WTC11 (cell line): ENCODE results near the gene AGAP1.

Experiments used
- CREB1 ChIP-seq: sonication (generic); formaldehyde crosslinking; IDR thresholded peaks from 2 replicates; pipeline ENCODE4 v1.8.0; 2023; ENCODE audit warnings: mild to moderate bottlenecking, missing genetic modification reagents
- CREM ChIP-seq: sonication (generic); formaldehyde crosslinking; IDR thresholded peaks from 2 replicates; pipeline ENCODE4 v1.8.1; 2022; ENCODE audit warnings: mild to moderate bottlenecking, missing genetic modification reagents, moderate library complexity
- FOXK1 ChIP-seq: sonication (generic); formaldehyde crosslinking; IDR thresholded peaks from 2 replicates; pipeline ENCODE4 v1.8.0; 2022; ENCODE audit warnings: mild to moderate bottlenecking, moderate library complexity, missing genetic modification reagents
- KAT7 ChIP-seq: sonication (generic); formaldehyde crosslinking; IDR thresholded peaks from 2 replicates; pipeline ENCODE4 v1.8.1; 2023; ENCODE audit warnings: missing genetic modification reagents, mild to moderate bottlenecking, borderline replicate concordance
- NFYB ChIP-seq: sonication (generic); formaldehyde crosslinking; conservative IDR thresholded peaks from 2 replicates; pipeline ENCODE4 v1.8.0; 2022; ENCODE audit warnings: low read depth, missing genetic modification reagents
- NR3C1 ChIP-seq: sonication (generic); formaldehyde crosslinking; conservative IDR thresholded peaks from 2 replicates; pipeline ENCODE4 v1.8.1; 2023; ENCODE audit warnings: low read depth, mild to moderate bottlenecking, missing genetic modification reagents
- ZNF232 ChIP-seq: sonication (generic); formaldehyde crosslinking; IDR thresholded peaks from 2 replicates; pipeline ENCODE4 v1.8.0; 2022; ENCODE audit warnings: mild to moderate bottlenecking, missing genetic modification reagents
- TF ChIP-seq, protein P1 (sequence below): fragments of 200-600 bp; IDR thresholded peaks from 2 replicates; pipeline ENCODE4 v1.8.0; 2022; ENCODE audit warnings: antibody characterized with exemption
- TF ChIP-seq, protein P2 (sequence below): sonication (generic); formaldehyde crosslinking; IDR thresholded peaks from 2 replicates; pipeline ENCODE4 v1.8.1; 2022; ENCODE audit warnings: missing genetic modification reagents, borderline replicate concordance
- TF ChIP-seq, protein P3 (sequence below): sonication (generic); formaldehyde crosslinking; IDR thresholded peaks from 2 replicates; pipeline ENCODE4 v1.8.0; 2022; ENCODE audit warnings: mild to moderate bottlenecking, missing genetic modification reagents
- TF ChIP-seq, protein P4 (sequence below): fragments of 250-450 bp; sonication (Bioruptor Pico); IDR thresholded peaks from 2 replicates; pipeline ENCODE4 v1.9.0; 2021; ENCODE audit warnings: mild to moderate bottlenecking, borderline replicate concordance
- TF ChIP-seq, protein P5 (sequence below): sonication (generic); formaldehyde crosslinking; IDR thresholded peaks from 2 replicates; pipeline ENCODE4 v1.8.1; 2023; ENCODE audit warnings: mild to moderate bottlenecking, moderate library complexity, missing genetic modification reagents

DNA sequence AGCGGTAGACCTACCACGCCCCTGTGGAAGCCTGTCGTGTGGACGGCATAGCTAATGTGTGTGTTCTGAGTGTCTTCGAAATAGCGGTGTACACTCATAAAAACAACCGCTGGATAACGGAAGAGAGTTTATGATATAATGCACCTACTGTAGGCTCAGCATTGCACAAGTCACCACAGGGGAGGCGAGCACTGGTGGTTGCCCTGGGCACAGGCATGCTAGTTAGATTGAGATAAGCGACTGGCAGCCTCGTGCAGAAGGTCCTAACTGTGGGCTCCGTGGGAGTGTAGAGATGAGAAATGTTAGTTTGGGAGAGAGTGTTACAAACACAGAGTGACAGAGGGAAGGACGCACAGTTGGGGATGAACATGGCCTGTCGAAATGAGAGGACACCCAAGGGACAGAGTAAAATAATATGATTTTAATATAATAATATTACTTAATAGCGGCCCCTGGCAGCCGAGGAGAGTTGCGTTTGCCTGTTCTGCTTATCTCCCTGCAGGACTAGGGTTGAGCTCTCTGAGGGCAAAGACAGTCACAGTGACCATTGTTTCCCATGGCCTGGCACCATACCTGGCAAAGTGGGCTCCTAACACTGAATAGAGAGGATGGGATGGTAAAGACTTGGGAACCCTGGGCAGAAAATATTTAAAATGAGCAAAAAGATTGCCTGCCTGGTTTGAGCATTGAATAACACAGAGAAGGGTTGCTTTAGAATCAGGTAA, 470.2 kb downstream of the AGAP1 start:
- TF ChIP-seq, protein P1, sequence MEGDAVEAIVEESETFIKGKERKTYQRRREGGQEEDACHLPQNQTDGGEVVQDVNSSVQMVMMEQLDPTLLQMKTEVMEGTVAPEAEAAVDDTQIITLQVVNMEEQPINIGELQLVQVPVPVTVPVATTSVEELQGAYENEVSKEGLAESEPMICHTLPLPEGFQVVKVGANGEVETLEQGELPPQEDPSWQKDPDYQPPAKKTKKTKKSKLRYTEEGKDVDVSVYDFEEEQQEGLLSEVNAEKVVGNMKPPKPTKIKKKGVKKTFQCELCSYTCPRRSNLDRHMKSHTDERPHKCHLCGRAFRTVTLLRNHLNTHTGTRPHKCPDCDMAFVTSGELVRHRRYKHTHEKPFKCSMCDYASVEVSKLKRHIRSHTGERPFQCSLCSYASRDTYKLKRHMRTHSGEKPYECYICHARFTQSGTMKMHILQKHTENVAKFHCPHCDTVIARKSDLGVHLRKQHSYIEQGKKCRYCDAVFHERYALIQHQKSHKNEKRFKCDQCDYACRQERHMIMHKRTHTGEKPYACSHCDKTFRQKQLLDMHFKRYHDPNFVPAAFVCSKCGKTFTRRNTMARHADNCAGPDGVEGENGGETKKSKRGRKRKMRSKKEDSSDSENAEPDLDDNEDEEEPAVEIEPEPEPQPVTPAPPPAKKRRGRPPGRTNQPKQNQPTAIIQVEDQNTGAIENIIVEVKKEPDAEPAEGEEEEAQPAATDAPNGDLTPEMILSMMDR, result no peak
- no peak for TF ChIP-seq KAT7 (CRISPR knock-in tag)
- no peak for TF ChIP-seq CREM
- TF ChIP-seq, protein P2, sequence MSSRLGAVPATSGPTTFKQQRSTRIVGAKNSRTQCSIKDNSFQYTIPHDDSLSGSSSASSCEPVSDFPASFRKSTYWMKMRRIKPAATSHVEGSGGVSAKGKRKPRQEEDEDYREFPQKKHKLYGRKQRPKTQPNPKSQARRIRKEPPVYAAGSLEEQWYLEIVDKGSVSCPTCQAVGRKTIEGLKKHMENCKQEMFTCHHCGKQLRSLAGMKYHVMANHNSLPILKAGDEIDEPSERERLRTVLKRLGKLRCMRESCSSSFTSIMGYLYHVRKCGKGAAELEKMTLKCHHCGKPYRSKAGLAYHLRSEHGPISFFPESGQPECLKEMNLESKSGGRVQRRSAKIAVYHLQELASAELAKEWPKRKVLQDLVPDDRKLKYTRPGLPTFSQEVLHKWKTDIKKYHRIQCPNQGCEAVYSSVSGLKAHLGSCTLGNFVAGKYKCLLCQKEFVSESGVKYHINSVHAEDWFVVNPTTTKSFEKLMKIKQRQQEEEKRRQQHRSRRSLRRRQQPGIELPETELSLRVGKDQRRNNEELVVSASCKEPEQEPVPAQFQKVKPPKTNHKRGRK (CRISPR knock-in tag), result no peak
- TF ChIP-seq NR3C1 (CRISPR knock-in tag), result no peak
- TF ChIP-seq NFYB (CRISPR knock-in tag), result no peak
- TF ChIP-seq, protein P3, sequence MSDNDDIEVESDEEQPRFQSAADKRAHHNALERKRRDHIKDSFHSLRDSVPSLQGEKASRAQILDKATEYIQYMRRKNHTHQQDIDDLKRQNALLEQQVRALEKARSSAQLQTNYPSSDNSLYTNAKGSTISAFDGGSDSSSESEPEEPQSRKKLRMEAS (CRISPR knock-in tag), result no peak
- TF ChIP-seq, protein P4, sequence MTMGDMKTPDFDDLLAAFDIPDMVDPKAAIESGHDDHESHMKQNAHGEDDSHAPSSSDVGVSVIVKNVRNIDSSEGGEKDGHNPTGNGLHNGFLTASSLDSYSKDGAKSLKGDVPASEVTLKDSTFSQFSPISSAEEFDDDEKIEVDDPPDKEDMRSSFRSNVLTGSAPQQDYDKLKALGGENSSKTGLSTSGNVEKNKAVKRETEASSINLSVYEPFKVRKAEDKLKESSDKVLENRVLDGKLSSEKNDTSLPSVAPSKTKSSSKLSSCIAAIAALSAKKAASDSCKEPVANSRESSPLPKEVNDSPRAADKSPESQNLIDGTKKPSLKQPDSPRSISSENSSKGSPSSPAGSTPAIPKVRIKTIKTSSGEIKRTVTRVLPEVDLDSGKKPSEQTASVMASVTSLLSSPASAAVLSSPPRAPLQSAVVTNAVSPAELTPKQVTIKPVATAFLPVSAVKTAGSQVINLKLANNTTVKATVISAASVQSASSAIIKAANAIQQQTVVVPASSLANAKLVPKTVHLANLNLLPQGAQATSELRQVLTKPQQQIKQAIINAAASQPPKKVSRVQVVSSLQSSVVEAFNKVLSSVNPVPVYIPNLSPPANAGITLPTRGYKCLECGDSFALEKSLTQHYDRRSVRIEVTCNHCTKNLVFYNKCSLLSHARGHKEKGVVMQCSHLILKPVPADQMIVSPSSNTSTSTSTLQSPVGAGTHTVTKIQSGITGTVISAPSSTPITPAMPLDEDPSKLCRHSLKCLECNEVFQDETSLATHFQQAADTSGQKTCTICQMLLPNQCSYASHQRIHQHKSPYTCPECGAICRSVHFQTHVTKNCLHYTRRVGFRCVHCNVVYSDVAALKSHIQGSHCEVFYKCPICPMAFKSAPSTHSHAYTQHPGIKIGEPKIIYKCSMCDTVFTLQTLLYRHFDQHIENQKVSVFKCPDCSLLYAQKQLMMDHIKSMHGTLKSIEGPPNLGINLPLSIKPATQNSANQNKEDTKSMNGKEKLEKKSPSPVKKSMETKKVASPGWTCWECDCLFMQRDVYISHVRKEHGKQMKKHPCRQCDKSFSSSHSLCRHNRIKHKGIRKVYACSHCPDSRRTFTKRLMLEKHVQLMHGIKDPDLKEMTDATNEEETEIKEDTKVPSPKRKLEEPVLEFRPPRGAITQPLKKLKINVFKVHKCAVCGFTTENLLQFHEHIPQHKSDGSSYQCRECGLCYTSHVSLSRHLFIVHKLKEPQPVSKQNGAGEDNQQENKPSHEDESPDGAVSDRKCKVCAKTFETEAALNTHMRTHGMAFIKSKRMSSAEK (CRISPR knock-in tag), result no peak
- TF ChIP-seq FOXK1, result no peak
- no peak for TF ChIP-seq CREB1 (CRISPR knock-in tag)
- no peak for TF ChIP-seq ZNF232 (CRISPR knock-in tag)
- TF ChIP-seq, protein P5, sequence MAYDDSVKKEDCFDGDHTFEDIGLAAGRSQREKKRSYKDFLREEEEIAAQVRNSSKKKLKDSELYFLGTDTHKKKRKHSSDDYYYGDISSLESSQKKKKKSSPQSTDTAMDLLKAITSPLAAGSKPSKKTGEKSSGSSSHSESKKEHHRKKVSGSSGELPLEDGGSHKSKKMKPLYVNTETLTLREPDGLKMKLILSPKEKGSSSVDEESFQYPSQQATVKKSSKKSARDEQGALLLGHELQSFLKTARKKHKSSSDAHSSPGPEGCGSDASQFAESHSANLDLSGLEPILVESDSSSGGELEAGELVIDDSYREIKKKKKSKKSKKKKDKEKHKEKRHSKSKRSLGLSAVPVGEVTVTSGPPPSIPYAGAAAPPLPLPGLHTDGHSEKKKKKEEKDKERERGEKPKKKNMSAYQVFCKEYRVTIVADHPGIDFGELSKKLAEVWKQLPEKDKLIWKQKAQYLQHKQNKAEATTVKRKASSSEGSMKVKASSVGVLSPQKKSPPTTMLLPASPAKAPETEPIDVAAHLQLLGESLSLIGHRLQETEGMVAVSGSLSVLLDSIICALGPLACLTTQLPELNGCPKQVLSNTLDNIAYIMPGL (CRISPR knock-in tag), result no peak
